BE2C (cell line): Measurements from ENCODE around the gene ATF6.
"Not testable (repeated sequence)": the region's sequence is repeated elsewhere in the genome, so short reads cannot be mapped to it uniquely, and the experiment has no call there.

Experiments used
- DNase-seq: peaks from one replicate; pipeline ENCODE4 v3.0.0-alpha.2; 2020
- H3K27me3 ChIP-seq: fragments of 250-450 bp; sonication (Bioruptor Pico); 2 replicates; pipeline ENCODE4 v1.5.1; 2020; ENCODE audit warnings: mild to moderate bottlenecking
- H3K36me3 ChIP-seq: fragments of 250-450 bp; sonication (Bioruptor Pico); 2 replicates; pipeline ENCODE4 v1.5.1; 2020; ENCODE audit warnings: mild to moderate bottlenecking
- H3K4me1 ChIP-seq: fragments of 250-450 bp; sonication (Bioruptor Pico); 2 replicates; pipeline ENCODE4 v1.5.1; 2020
- H3K4me3 ChIP-seq: 2 replicates; pipeline ENCODE4 v1.5.1; 2011; ENCODE audit warnings: low read depth, low read length
- H3K9me3 ChIP-seq: fragments of 250-450 bp; sonication (Bioruptor Pico); 2 replicates; pipeline ENCODE4 v1.5.1; 2020
- CTCF ChIP-seq: IDR thresholded peaks from 2 replicates; pipeline ENCODE4 v1.5.1; 2012; ENCODE audit warnings: mild to moderate bottlenecking, low read depth, low read length

Gene ATF6

GRCh38 chr1:161799792-161800191 lies 33.7 kb downstream of the ATF6 start:
- H3K4me3 ChIP-seq = no peak overlapping the region
- no peaks in the 10 kb centered on the region for H3K27me3 ChIP-seq
- no peaks in the 10 kb centered on the region for H3K9me3 ChIP-seq
- H3K36me3 ChIP-seq = peaks cover 13% of the 10 kb centered on the region
- H3K4me1 ChIP-seq = no peaks in the 10 kb centered on the region
- no peak for TF ChIP-seq CTCF
- no peak for DNase-seq

- Histone ChIP-seq H3K9me3 (no peaks in the 10 kb centered on the region), H3K27me3 (no peaks in the 10 kb centered on the region), H3K4me3 (no peak overlapping the region), H3K4me1 (no peaks in the 10 kb centered on the region), H3K36me3 (peaks cover 13% of the 10 kb centered on the region; the same call in 1 of the 2 replicates)
- DNase-seq = no peak
- TF ChIP-seq CTCF = no peak
Measured at GRCh38 chr1:161801955-161802354, 35.8 kb downstream of the ATF6 start.

- H3K9me3 ChIP-seq = no peaks in the 10 kb centered on the region
- no peaks in the 10 kb centered on the region for H3K4me1 ChIP-seq
- no peak for DNase-seq
- no peak overlapping the region for H3K4me3 ChIP-seq
- no peak for TF ChIP-seq CTCF
- H3K36me3 ChIP-seq = peaks cover 6% of the 10 kb centered on the region; the same call in 1 of the 2 replicates
- no peaks in the 10 kb centered on the region for H3K27me3 ChIP-seq
Measured at GRCh38 chr1:161803181-161803580, 37.1 kb downstream of the ATF6 start.

- peaks cover 11% of the 10 kb centered on the region; the same call in 1 of the 2 replicates for H3K36me3 ChIP-seq
Measured at GRCh38 chr1:161805399-161806197, 39.5 kb downstream of the ATF6 start.

GRCh38 chr1:161809202-161809601 lies 43.1 kb downstream of the ATF6 start:
- H3K36me3 ChIP-seq, H3K4me1 ChIP-seq: not testable (repeated sequence)

More at GRCh38 chr1:161805399-161806197, 39.5 kb downstream of the ATF6 start:
- no peak for DNase-seq
- H3K27me3 ChIP-seq = no peaks in the 10 kb centered on the region
- no peaks in the 10 kb centered on the region; the same call in 1 of the 2 replicates for H3K9me3 ChIP-seq
- no peaks in the 10 kb centered on the region for H3K4me1 ChIP-seq
- H3K4me3 ChIP-seq = no peak overlapping the region
- TF ChIP-seq CTCF = no peak

GRCh38 chr1:161809656-161810055 lies 43.5 kb downstream of the ATF6 start:
- not testable (repeated sequence) for DNase-seq, H3K36me3 ChIP-seq, H3K4me3 ChIP-seq, H3K4me1 ChIP-seq, H3K9me3 ChIP-seq, H3K27me3 ChIP-seq

More at GRCh38 chr1:161809202-161809601, 43.1 kb downstream of the ATF6 start:
- not testable (repeated sequence) for DNase-seq, H3K4me3 ChIP-seq, H3K27me3 ChIP-seq, H3K9me3 ChIP-seq

- DNase-seq = no peak
- Histone ChIP-seq H3K4me1 (no peaks in the 10 kb centered on the region), H3K9me3 (no peaks in the 10 kb centered on the region; the same call in 1 of the 2 replicates), H3K27me3 (no peaks in the 10 kb centered on the region), H3K4me3 (no peak overlapping the region), H3K36me3 (peaks cover 7% of the 10 kb centered on the region; the same call in 1 of the 2 replicates)
- TF ChIP-seq CTCF = no peak
Measured at GRCh38 chr1:161810780-161811179, 44.7 kb downstream of the ATF6 start.
